ENCODE measurements around the gene USP26. TPM values are rescaled to one million over a fixed set of nuclear protein-coding genes. Genes with fewer than 3 reads are reported as not detected.
"Not testable (repeated sequence)": the region's sequence is repeated elsewhere in the genome, so short reads cannot be mapped to it uniquely, and the experiment has no call there.

Gene USP26
- total RNA-seq, 3 donors from 2014 or later: not detected

DNA sequence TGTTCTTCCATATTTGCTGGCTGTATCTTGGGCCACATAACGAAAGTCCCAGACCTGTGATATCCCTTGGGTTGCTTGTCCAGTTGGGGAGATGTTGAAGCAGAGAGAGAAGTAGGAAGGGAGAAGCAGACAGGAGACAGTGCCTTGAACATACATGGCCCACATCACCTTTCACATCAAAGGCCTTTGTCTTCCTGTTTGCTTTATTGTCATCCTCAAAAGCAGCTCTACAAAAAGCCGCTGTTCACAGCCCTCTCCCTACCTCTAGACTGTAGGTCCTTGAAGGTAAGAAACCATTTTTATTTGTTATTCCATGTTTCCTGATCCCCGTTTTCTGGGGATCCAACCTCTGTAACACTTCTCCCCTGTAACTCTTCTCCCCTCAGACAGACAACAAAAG is 14.9 kb downstream of the USP26 start:
- Histone ChIP-seq H3K27me3 (peaks cover 0 to 16% of the 10 kb centered on the region in 2 donors), H3K4me3 (no peak overlapping the region), H3K4me1 (no peaks in the 10 kb centered on the region), H3K9me3 (no peaks in the 10 kb centered on the region), H3K27ac (no peak overlapping the region), H3K36me3 (no peaks in the 10 kb centered on the region)
- DNase-seq (ENCODE audit: low spot score in 2 of 2): no peak
- intact Hi-C loops (cut with DNase I; ENCODE audit: low total_unique reads): no loop called here
- TF ChIP-seq POLR2AphosphoS5 (IDR thresholded peaks at IDR 0.05) (no peak), CTCF (IDR thresholded peaks at IDR 0.05) (no peak), POLR2A (IDR thresholded peaks at IDR 0.05) (no peak)

- intact Hi-C loops (cut with DNase I; ENCODE audit: low total_unique reads); H3K27ac ChIP-seq; H3K9me3 ChIP-seq; H3K36me3 ChIP-seq; DNase-seq (ENCODE audit: low spot score in 2 of 2); H3K4me1 ChIP-seq; H3K4me3 ChIP-seq: not testable (repeated sequence)
- peaks cover 0 to 12% of the 10 kb centered on the region in 2 donors for H3K27me3 ChIP-seq
Observed at GRCh38 chrX:133077856-133078255, 19.1 kb downstream of the USP26 start.

GRCh38 chrX:133072566-133072965 is 24.3 kb downstream of the USP26 start:
- TF ChIP-seq CTCF (IDR thresholded peaks at IDR 0.05) (no peak), POLR2AphosphoS5 (IDR thresholded peaks at IDR 0.05) (no peak), POLR2A (IDR thresholded peaks at IDR 0.05) (no peak)
- H3K9me3 ChIP-seq: no peaks in the 10 kb centered on the region
- no peak overlapping the region for H3K27ac ChIP-seq
- intact Hi-C loops (cut with DNase I; ENCODE audit: low total_unique reads): no loop called here
- no peak overlapping the region for H3K4me3 ChIP-seq
- H3K36me3 ChIP-seq: no peaks in the 10 kb centered on the region
- no peak for DNase-seq (ENCODE audit: low spot score in 2 of 2)
- H3K4me1 ChIP-seq: no peaks in the 10 kb centered on the region
- peaks cover 0 to 18% of the 10 kb centered on the region in 2 donors for H3K27me3 ChIP-seq

DNA sequence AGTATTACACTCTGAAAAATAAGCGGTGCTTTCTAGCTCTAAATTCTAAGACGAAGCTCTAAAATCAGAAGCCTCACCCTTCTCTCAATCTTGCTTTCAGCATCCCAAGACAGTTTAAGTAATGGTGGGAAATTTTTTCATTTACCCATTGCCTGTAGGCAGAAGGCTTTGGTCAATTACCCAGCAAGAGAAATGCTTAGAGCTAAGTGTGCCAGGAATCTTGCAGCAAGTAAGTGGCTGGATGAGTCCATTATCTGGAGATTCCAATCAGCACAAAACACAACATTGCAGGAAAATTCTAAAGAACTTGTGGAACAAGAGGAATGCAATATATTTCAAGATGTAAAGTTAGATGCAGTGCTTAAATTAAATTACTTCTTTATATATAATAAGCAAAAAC is 28.4 kb downstream of the USP26 start:
- Histone ChIP-seq H3K4me1 (no peaks in the 10 kb centered on the region), H3K27me3 (peaks cover 0 to 8% of the 10 kb centered on the region in 2 donors)

GRCh38 chrX:133056341-133056740 is 40.6 kb downstream of the USP26 start:
- Histone ChIP-seq H3K27me3 (peaks cover 0 to 52% of the 10 kb centered on the region in 2 donors), H3K9me3 (no peaks in the 10 kb centered on the region), H3K27ac (no peak overlapping the region), H3K4me3 (no peak overlapping the region), H3K36me3 (no peaks in the 10 kb centered on the region), H3K4me1 (no peaks in the 10 kb centered on the region)
- DNase-seq (ENCODE audit: low spot score in 2 of 2): no peak
- intact Hi-C loops (cut with DNase I; ENCODE audit: low total_unique reads): loop anchor here (10.0 kb wide), 1 partner anchor 1008 kb away; no protein-coding TSS in a partner anchor
- no peak for TF ChIP-seq CTCF (IDR thresholded peaks at IDR 0.05)
- no peak for TF ChIP-seq POLR2A (IDR thresholded peaks at IDR 0.05)
- no peak for TF ChIP-seq POLR2AphosphoS5 (IDR thresholded peaks at IDR 0.05)

More for the DNA sequence above, 28.4 kb downstream of the USP26 start:
- no peaks in the 10 kb centered on the region for H3K9me3 ChIP-seq
- intact Hi-C loops (cut with DNase I; ENCODE audit: low total_unique reads): loop anchor here (10.0 kb wide), 1 partner anchor 1694 kb away; no protein-coding TSS in a partner anchor
- H3K36me3 ChIP-seq: no peaks in the 10 kb centered on the region
- no peak overlapping the region for H3K4me3 ChIP-seq
- H3K27ac ChIP-seq: no peak overlapping the region
- TF ChIP-seq POLR2A (IDR thresholded peaks at IDR 0.05) (no peak), CTCF (IDR thresholded peaks at IDR 0.05) (no peak), POLR2AphosphoS5 (IDR thresholded peaks at IDR 0.05) (no peak)
- no peak for DNase-seq (ENCODE audit: low spot score in 2 of 2)

Data from breast epithelium (tissue), 4 donors.